ENCODE data around the gene VEGFD. TPM values are rescaled to one million over a fixed set of nuclear protein-coding genes. Genes with fewer than 3 reads are reported as not detected.
"Not testable (repeated sequence)": the region's sequence is repeated elsewhere in the genome, so short reads cannot be mapped to it uniquely, and the experiment has no call there.

VEGFD gene
- total RNA-seq, 1 experiment from 2014 or later = not detected

GRCh38 chrX:15305899-15306298 lies 78.3 kb downstream of the VEGFD start:
- not testable (repeated sequence) for DNase-seq (ENCODE audit: low read depth)

GRCh38 chrX:15301924-15302323 lies 82.3 kb downstream of the VEGFD start:
- DNase-seq (ENCODE audit: low read depth) = peak; percentile 45

GRCh38 chrX:15299941-15300851 lies 84.0 kb downstream of the VEGFD start:
- DNase-seq (ENCODE audit: low read depth) = peak; percentile 24

GRCh38 chrX:15298780-15299179 lies 85.4 kb downstream of the VEGFD start:
- DNase-seq (ENCODE audit: low read depth) = no peak

GRCh38 chrX:15298201-15298600 lies 86.0 kb downstream of the VEGFD start:
- no peak for DNase-seq (ENCODE audit: low read depth)

Other genes with a start within 250 kb of the VEGFD start
- 8.2 and 16.0 TPM in 2 replicates for gene ASB9, start 114.3 kb downstream of the VEGFD start, total RNA-seq (2014; rRNA removed; shearing (Covaris generic))
- not detected in 2 replicates for gene ASB11, start 68.8 kb downstream of the VEGFD start, total RNA-seq (2014; rRNA removed; shearing (Covaris generic))
- gene PIGA, start 48.9 kb downstream of the VEGFD start, total RNA-seq (2014; rRNA removed; shearing (Covaris generic)) = 11.3 and 14.7 TPM in 2 replicates
- gene PIR, start 108.9 kb upstream of the VEGFD start, total RNA-seq (2014; rRNA removed; shearing (Covaris generic)) = 25.4 and 32.6 TPM in 2 replicates
- gene BMX, start 116.4 kb upstream of the VEGFD start, total RNA-seq (2014; rRNA removed; shearing (Covaris generic)) = not detected in 2 replicates
- 1.4 and 6.6 TPM in 2 replicates for gene ACE2, start 216.5 kb upstream of the VEGFD start, total RNA-seq (2014; rRNA removed; shearing (Covaris generic))